ENCODE measurements around the gene STX1B. TPM values are rescaled to one million over a fixed set of nuclear protein-coding genes. Genes with fewer than 3 reads are reported as not detected.
A peak's percentile ranks its signal among the peaks of the same experiment; 100 is the strongest.

Gene STX1B
- polyA plus RNA-seq, 3 donors: 1.7 TPM; not detected in 2

DNA sequence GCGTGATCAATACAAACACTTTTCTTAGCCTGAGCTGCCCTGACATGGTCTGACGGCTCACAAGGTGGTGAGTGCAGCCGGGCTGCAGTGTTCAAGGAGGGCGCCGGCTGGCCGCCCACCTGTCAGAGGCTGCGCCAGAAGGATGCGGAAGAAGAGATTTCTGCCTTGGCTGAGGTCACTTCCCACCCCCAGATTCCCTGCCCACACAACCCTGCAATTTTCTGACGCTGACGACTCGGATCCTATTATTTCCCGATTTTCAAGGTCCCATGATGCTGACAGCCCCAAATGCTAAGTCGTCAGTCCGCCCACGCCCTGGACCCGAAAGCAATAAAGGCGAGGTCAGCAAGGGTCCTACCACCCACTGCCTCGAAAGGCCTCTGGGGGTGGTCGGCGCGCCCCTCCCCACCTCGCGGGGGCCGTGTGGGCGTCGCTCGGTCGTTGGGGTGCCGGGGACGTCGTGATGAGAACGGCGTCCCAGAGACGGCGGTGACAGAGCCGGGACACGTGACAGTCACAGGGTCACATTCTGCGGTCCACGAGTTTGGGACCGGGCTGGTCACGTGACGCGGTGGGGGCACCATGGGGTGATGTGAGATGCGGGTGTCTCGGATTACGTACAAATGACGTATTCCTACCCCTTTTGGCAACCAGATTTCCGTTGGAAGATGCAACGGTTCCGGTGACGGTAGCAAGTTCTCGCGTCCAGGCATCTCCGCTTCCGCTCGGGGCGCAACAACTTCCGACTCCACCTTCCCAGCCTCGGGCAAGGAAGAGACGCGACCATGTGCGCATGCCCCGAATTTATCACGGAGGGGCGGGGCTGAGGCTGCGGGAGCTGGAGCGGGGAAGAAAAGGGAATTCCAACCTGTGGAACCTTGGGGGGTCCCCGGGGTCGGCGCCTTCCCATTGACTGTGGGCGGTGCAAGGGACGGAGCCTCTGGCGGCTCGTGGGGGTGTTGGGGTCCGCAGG lies 22.6 kb upstream of the STX1B start, which contains the start of gene STX4:
STX4 (plus strand) TSS at position 823 of the 973 bp plus-strand sequence. CDS start 248 bp downstream, outside the sequence.
- DNase-seq: peak; percentile 100
- Histone ChIP-seq H3K4me1 (ENCODE audit: control insufficient read depth in 1 of 2, insufficient read depth in 2 of 2, low read length in 2 of 2) (peaks cover 38 to 45% of the 10 kb centered on the region in 2 donors), H3K36me3 (replicated peaks in 1 of 2; ENCODE audit: control insufficient read depth in 1 of 2, insufficient read depth in 2 of 2, low read length in 2 of 2) (peaks cover 9 to 12% of the 10 kb centered on the region in 2 donors), H3K27me3 (ENCODE audit: control insufficient read depth in 2 of 2, insufficient read depth in 2 of 2, low read length in 2 of 2) (no peaks in the 10 kb centered on the region), H3K4me2 (replicated peaks; ENCODE audit: extremely low read depth, low read length, poor library complexity, severe bottlenecking) (peak within 1 kb of the TSS; percentile 85), H3K9ac (ENCODE audit: insufficient read depth, low read length, poor library complexity, severe bottlenecking) (peak within 1 kb of the TSS; percentile 92), H3K79me2 (ENCODE audit: insufficient read depth, low read length) (peaks cover 27% of the 10 kb centered on the region), H3K9me3 (replicated peaks in 1 of 2; ENCODE audit: control insufficient read depth in 1 of 2, insufficient read depth in 1 of 2, low read length in 2 of 2) (no peaks in the 10 kb centered on the region), H4K20me1 (ENCODE audit: insufficient read depth, low read length) (peaks cover 22% of the 10 kb centered on the region), H3K27ac (ENCODE audit: low read depth in 1 of 2, low read length in 2 of 2) (peak within 1 kb of the TSS; percentile 97 to 100), H2AFZ (ENCODE audit: insufficient read depth, low read depth, low read length, poor library complexity, severe bottlenecking) (peak within 1 kb of the TSS; percentile 73), H3K4me3 (replicated peaks in 1 of 3; ENCODE audit: low read depth in 2 of 3, low read length in 3 of 3) (peak within 1 kb of the TSS; percentile 52 to 96 (median 70))
- peak within 1 kb of the TSS; percentile 94 to 95 for H3K4me3 Mint-ChIP-seq
- TF ChIP-seq, protein P1, sequence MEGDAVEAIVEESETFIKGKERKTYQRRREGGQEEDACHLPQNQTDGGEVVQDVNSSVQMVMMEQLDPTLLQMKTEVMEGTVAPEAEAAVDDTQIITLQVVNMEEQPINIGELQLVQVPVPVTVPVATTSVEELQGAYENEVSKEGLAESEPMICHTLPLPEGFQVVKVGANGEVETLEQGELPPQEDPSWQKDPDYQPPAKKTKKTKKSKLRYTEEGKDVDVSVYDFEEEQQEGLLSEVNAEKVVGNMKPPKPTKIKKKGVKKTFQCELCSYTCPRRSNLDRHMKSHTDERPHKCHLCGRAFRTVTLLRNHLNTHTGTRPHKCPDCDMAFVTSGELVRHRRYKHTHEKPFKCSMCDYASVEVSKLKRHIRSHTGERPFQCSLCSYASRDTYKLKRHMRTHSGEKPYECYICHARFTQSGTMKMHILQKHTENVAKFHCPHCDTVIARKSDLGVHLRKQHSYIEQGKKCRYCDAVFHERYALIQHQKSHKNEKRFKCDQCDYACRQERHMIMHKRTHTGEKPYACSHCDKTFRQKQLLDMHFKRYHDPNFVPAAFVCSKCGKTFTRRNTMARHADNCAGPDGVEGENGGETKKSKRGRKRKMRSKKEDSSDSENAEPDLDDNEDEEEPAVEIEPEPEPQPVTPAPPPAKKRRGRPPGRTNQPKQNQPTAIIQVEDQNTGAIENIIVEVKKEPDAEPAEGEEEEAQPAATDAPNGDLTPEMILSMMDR (IDR thresholded peaks at IDR 0.05): no peak
- H3K4me1 Mint-ChIP-seq: peaks cover 34% of the 10 kb centered on the region
- H3K36me3 Mint-ChIP-seq: peaks cover 17 to 19% of the 10 kb centered on the region in 2 donors
- H3K9me3 Mint-ChIP-seq: peaks cover 0 to 2% (median 0%) of the 10 kb centered on the region in 7 donors
- peaks cover 0 to 3% (median 2%) of the 10 kb centered on the region in 3 donors for H3K27me3 Mint-ChIP-seq (ENCODE audit: low read depth in 3 of 3)
- H3K27ac Mint-ChIP-seq: peak within 1 kb of the TSS; percentile 97 to 99 (median 99)
- intact Hi-C loops (cut with micrococcal nuclease): loop anchor here (1.0 to 5.0 kb wide), 5 partner anchors 36 to 834 kb away; partner anchors contain the start of genes VKORC1 (in 1 of the 2), ZNF646 (in 1 of the 2) and ZNF668 (in 1 of the 2)
- under 1% methylated on average over 64 of the region's 75 CpGs for WGBS (ENCODE audit: insufficient coverage)

DNA sequence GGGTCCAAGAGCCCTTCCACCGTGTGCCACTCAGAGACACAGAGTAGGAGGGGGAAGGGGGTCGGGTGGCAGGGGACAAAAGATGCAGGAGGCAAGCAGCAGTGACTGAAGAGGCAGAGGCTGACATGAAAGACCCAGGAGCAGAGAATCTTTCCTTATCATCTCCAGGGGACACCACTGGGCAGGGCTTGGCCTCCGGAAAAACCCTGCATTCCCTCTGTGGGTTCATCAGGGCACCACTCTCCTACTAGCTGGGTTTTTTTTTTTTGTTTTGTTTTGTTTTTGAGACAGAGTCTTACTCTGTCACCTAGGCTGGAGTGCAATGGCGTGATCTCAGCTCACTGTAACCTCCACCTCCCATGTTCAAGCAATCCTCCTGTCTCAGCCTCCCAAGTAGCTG lies 20.8 kb upstream of the STX1B start:
- Histone ChIP-seq H4K20me1 (ENCODE audit: insufficient read depth, low read length) (peaks cover 19% of the 10 kb centered on the region), H3K9me3 (replicated peaks in 1 of 2; ENCODE audit: control insufficient read depth in 1 of 2, insufficient read depth in 1 of 2, low read length in 2 of 2) (no peaks in the 10 kb centered on the region), H3K27ac (ENCODE audit: low read depth in 1 of 2, low read length in 2 of 2) (no peak overlapping the region), H3K4me2 (replicated peaks; ENCODE audit: extremely low read depth, low read length, poor library complexity, severe bottlenecking) (no peak overlapping the region), H3K79me2 (ENCODE audit: insufficient read depth, low read length) (peaks cover 27% of the 10 kb centered on the region), H3K9ac (ENCODE audit: insufficient read depth, low read length, poor library complexity, severe bottlenecking) (no peak overlapping the region), H3K4me1 (ENCODE audit: control insufficient read depth in 1 of 2, insufficient read depth in 2 of 2, low read length in 2 of 2) (peaks cover 30 to 37% of the 10 kb centered on the region in 2 donors), H3K36me3 (replicated peaks in 1 of 2; ENCODE audit: control insufficient read depth in 1 of 2, insufficient read depth in 2 of 2, low read length in 2 of 2) (peaks cover 5 to 7% of the 10 kb centered on the region in 2 donors), H3K27me3 (ENCODE audit: control insufficient read depth in 2 of 2, insufficient read depth in 2 of 2, low read length in 2 of 2) (no peaks in the 10 kb centered on the region), H2AFZ (ENCODE audit: insufficient read depth, low read depth, low read length, poor library complexity, severe bottlenecking) (no peak overlapping the region), H3K4me3 (replicated peaks in 1 of 3; ENCODE audit: low read depth in 2 of 3, low read length in 3 of 3) (no peak overlapping the region)
- Mint-ChIP-seq H3K27ac (peak overlapping the region in 6 of 7 donors; percentile 42 to 99 (median 98)), H3K4me1 (peaks cover 29% of the 10 kb centered on the region), H3K27me3 (ENCODE audit: low read depth in 3 of 3) (peaks cover 0 to 3% (median 2%) of the 10 kb centered on the region in 3 donors), H3K36me3 (peaks cover 12 to 14% of the 10 kb centered on the region in 2 donors), H3K4me3 (peak overlapping the region in 1 of 2 donors; percentile 15), H3K9me3 (peaks cover 0 to 2% (median 0%) of the 10 kb centered on the region in 7 donors)
- TF ChIP-seq, protein P1 (IDR thresholded peaks at IDR 0.05): no peak
- no peak for DNase-seq
- intact Hi-C loops (cut with micrococcal nuclease): loop anchor here (5.0 kb wide), 4 partner anchors 34 to 836 kb away; partner anchors contain the start of gene VKORC1 (in 1 of the 2)
- WGBS (ENCODE audit: insufficient coverage): 83% methylated on average over 2 of the region's 4 CpGs

All from CD14-positive monocyte (primary cell).